Stimulated activated CD8-positive, alpha-beta memory T cell treated with anti-CD3 and anti-CD28 coated beads, Interleukin-4, amount 100 ng/mL, for 4 hours (primary cell): ENCODE results near the gene PTPRU.

Source experiments
- DNase-seq, 2 donors: peaks; one replicate each; pipeline ENCODE4 v3.0.0-alpha.2; 2020; ENCODE audit warnings: low read depth in 2 of 2, low spot score in 1 of 2

Gene PTPRU

DNA sequence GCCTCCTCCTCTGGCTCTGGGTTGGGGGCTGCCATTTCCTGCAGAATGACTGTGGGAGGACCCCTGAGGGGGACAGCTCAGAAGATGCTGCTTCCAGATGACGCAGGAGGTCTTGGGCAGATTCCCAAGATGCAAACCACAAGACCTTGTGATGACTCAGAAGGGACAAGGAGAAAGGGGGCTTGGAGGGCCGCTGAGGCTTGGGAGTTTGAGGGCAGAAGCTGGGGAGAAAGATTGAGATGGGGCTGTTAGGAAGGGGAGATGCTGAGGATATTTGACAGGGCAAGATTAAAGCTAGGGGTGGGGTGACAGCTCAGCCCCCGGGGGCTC lies 7.5 kb downstream of the PTPRU start:
- DNase-seq: no peak

DNA sequence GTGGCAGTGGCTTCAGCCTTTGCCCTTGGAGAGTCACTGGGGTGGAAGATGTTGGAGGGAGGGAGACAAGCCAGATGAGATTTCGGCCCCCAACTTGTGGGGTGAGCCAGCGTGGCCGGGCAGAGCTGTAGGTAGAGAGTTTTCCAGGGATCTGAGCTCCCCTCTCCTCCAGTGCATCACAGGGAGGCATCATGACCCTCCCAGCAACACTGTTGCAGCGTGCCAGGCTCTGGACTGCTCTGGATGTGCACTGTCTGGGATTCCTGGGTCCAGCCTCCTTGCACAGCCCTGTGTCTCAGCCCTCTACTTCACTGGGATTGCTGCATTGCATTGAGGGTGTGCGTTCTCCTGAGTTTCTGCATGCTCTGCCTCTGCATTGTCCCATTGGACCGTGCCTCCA lies 8.9 kb downstream of the PTPRU start:
- no peak for DNase-seq

DNA sequence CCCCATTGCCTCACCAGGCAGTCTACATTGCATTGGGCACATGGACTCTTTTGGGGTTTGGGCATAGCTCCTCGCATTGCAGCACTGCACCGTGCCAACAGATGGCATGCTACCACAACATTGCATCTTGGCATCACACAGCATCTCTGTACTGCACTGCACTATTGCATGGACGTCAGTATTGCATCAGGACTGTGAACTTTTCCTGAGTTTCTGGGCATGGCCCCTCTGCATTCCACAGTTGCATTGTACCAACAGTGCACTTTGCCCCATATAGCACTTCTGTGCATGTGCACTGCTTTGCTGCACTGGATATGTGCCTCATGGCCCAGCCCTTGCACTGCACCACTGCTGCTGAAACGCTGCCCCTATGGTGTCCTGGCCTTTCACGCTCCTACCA lies 9.6 kb downstream of the PTPRU start:
- no peak for DNase-seq

DNA sequence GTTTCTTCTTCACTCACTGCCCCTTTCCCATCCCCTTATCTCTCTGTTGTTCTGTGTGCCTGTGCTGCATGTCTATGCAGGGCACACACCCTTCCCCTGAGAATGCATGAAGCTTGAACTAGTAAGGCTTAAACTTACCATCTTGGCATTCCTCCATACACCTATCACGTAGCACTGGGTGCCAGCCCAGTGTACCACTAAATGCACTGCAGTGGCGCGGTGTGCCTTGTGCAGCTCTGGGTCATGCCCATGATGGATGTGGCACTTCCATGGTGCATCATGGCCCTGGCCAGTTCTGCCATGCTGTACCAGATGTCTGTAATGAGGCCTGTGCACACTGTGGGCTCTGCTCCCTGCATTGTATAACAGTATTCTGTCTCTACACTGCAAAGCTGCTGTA lies 10.7 kb downstream of the PTPRU start:
- no peak for DNase-seq

DNA sequence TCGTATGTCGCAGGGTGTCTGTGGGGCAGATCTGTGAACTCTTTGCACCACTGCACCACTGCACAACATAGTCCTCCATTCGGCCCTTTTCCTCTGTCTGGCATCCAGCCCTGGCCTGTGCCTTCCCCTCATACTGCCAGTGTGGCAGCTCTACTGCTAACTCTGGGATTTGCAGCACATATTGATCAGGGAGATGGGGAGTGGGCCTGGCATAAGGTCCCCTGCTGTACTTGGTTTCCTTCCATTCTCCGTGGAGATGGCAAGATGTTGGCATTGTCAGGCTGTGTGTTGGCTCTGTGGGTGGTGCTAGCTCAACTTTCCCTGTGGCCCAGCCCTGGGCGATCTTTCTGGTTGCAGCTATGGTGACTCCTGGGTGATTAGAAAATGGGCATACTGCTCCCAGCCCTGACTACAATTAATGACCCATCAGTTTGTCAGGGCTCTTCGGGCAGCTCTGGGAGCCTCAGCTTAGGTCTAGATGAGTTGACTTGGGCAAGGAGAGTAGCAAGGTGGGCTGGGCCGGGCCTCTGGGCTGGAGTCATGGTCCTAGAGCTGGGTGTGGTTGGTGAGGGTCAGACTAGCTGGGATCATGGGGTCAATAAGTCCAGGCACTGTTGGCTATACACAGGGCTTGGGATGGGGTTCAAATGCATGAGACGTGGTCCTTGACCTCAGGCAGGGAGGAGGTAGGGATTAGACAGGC lies 11.4 kb downstream of the PTPRU start:
- DNase-seq: no peak

DNA sequence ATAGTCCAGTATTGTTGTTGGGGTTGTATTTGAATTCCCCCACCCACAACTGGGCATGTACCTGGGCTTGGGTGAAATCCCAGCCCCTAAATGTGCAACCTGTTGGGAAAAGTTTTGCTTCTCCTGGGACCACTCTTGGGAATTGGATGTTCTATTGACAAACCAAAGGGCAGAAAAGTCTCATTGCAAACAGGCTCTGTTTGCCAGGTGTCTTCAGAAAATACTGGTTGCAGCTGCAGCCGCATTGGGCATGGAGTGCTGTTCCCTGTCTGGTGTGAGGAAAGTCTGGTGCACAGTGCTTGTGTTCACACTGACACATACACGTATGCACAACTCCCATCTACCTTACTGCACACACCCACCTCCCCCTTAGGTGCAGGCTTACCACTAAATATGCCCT lies 12.1 kb downstream of the PTPRU start:
- DNase-seq: no peak

DNA sequence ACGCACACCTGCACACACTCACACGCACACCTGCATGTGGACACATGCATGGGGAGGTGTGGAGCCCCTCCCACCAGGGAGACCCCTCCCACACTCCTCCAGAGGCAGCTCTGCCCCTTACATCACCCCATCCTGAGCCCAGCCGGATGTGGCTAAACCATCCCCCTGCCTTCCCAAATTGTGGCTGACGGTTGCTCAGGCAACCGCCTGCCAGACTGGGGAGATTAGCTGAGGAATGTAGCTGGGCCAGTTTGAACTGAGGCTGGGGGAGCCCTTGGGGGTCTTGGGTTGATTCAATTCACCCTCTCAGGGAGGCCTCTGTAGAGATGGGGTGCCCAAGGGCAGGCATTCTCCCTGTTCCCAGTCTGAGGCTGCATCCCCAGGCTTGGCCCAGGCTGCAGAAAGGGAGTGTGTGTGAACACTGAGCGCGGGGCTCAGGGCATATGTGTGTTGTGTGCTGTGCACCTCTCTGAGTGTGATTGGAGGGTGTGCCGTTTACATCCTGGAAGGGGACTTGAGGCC lies 12.9 kb downstream of the PTPRU start:
- DNase-seq: no peak

DNA sequence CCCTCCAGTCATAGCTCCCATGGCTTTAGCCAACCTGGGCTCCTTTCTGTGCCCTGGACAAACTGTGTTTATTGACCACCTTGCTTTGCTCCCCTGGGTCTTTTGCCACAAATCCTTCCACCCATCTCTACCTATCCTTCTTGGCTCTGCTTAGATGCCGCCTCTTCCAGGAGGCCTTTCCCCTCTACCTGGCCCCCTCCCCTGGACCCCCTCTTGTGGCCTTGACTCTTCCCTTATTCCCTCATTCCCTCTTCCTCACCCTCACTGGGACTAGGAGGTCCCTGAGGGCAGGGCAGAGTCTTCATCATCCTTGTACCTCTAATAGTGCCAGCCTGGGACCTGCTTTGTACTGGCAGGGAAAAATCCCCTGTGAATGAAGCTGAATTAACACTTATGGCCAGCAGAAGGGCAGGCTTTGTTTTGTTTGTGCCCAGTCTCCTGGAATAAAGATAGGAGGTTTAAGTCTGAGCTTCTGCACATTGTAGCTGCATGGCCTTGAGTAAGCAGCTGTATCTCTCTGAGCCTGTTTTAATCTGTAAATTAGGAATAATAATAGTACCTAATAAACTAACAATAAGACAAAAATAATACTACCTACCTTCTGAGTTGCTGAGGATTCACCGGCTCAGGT lies 13.7 kb downstream of the PTPRU start:
- DNase-seq: no peak

DNA sequence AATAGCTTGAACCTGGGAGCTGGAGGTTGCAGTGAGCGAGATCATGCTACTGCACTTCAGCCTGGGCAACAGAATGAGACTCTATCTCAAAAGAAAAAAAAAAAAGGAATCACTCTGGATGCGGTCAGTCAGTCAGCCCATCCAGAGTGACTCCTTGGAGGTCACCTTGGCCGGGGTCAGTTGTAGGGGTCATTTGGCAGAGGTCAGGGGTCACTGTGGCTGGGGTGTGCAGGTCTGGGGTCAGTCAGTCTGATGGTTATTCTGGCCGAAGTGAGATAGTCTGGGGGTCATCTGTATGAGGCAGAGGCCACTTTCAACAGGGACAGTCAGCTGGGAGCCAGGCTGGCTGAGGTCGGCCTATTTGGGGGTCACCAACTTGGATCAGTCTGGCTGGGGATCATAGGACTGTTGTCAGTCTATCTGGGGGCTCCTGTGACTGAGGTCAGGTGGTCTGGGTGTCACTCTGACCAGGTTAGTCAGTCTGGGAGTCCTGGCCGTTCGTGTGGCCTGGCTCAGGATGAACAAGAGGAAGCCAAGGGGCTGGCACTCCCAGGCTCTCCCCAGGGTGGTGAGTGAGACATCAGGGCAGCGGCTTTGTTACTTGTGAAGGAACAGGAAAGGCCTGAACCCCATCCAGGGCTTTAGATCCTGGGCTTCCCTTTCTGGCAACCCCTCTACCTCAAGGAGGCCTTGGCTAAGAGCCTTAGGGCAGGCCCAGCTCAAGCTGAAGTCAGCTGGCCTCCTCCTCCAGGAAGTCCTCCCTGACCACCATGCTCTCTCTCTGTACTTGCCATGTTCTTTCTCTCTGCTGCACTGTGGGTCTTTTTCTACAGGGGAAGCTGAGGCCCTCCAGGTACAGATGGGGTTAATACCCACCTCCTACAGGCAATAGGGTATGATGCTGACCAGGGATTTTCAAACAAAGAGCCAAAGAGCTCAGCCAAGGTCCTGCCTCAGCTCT lies 15.1 kb downstream of the PTPRU start:
- DNase-seq: no peak

DNA sequence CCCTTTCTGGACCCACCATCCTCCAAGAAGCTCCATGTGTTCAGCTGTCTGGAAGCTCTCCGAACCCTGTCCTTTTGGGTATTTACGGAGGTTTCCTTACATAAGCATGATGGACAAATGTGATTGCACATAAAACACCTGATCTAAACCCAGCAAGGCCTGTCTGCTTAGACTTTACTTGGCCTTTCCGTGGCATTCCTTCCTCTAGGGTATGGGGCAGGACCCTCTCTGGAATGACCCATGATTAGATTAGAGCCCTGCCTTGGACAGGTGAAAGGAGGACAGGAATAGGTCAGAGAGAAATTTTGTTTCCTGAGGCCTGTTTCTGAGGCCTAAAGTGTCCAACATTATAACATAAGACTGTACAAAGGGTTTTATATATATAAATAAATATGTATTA lies 16.9 kb downstream of the PTPRU start:
- DNase-seq: no peak

DNA sequence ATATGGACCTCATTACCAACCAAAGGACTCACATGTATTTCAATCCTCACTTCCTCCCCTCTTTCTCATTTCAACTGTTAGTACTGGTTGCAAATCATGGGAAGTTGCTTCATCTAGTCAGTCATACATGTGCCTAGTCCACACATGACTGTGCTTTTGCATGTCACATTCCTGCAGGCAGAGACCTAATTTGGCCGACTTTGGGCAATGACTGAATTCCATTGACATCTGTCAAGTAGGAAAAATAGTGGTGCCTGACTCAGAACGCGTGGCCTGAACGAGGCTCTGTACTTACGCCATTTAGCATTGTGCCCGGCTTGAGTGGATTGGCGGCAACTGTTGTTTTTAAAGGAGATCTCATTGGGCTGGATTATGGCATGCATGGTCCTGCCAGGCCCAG lies 18.0 kb downstream of the PTPRU start:
- DNase-seq: no peak

DNA sequence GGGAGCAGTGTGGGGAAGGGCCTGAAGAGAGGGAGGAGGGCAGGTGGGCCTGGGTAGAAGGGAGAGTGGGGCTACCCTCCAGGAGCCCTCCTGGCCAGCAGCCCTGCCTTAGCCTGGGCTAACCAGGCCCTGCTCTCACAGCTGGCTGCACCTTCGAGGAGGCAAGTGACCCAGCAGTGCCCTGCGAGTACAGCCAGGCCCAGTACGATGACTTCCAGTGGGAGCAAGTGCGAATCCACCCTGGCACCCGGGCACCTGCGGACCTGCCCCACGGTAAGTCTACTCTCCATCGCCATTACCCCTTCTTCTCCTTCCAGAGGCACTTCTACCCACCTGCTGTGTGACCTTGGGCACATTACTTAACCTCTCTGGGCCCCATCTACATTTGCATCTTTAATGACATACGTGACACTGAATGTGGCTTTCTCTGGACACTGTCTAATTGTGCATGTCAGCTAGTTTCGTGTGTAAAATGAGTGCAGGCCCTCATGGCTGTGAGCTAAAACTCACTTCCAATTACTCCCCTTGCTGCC lies 18.9 kb downstream of the PTPRU start:
- DNase-seq: no peak

DNA sequence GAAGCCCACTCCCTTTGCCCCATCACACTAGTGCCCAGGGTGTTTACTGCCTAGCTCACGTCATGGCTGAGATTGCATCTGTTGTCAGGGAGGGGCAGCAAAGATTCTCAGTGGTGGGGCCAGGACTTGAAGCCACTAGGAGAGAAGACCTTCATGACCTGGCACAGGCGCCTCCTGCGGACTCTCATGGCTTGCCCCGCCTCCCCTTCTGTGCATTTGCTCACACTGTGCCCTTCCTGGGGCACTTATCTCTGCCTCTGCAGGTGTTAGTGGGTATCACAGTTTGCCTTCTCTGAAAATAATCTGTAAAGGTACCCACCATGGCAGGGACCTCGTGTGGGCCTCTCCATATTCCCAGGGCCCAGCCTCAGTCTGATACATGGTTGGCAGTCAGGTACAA lies 20.1 kb downstream of the PTPRU start:
- no peak for DNase-seq

DNA sequence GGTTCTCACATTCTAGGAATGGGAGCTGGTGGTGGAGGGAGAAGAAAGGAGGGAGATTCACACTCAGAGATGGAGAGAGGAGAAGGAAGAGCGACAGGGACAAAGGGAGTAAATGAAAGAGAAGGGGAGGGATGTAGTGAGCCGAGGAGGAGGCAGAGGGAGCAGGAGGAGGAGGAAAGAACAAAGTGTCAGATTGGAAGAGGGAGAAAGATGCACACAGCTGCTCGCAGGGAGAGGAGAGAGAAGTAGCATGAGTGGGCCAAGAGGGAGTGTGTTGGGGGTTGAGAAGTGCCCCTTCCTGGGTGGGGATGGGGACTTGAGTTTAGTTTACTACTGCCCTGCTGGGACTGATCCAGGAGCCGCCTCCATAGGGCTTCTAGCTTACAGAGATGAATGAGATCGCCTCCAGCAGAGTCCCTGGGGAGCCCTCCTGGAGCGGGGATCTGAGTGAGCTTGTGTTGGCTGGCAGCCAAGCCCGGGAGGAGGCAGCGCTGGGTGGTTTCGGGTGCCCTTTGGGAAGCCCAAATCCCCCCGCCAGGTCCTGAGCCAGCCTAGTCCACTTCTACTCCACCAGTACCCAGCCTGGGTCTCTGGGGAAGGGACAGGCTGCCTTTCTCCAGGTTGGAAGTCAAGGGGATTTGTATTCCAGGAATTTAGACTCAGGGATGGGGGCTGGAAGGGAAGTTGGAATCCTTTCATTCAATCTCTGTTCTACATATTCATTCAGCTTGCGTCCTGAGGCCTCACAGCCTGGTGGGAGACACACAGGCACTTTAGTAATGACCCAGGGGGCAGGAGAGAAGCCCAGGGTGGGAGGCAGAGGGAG lies 20.9 kb downstream of the PTPRU start:
- DNase-seq: no peak

DNA sequence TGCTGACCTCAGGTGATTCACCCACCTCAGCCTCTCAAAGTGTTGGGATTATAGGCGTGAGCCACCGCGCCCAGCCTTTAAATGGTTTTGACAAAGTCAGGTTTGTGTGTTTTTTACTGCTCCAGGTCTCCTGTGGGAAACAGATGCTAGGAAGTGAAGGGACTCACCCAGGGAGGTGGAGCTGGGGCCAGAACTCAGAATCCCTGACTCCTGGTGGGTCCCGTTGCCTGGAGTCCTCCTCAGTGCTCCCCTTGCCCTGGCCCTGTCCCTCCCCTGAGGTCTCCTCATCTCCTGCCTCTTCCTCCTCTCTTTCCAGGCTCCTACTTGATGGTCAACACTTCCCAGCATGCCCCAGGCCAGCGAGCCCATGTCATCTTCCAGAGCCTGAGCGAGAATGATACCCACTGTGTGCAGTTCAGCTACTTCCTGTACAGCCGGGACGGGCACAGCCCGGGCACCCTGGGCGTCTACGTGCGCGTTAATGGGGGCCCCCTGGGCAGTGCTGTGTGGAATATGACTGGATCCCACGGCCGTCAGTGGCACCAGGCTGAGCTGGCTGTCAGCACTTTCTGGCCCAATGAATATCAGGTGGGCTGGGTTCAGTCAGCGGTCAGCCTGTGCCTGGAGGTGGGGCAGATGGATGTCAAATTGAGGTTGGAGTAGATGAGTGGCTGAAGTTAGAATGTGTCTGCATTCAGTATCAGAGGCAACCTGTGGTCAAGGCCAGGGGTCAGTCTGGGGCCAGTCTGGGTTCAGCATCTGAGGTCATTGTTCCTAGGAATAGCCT lies 22.1 kb downstream of the PTPRU start:
- no peak for DNase-seq

DNA sequence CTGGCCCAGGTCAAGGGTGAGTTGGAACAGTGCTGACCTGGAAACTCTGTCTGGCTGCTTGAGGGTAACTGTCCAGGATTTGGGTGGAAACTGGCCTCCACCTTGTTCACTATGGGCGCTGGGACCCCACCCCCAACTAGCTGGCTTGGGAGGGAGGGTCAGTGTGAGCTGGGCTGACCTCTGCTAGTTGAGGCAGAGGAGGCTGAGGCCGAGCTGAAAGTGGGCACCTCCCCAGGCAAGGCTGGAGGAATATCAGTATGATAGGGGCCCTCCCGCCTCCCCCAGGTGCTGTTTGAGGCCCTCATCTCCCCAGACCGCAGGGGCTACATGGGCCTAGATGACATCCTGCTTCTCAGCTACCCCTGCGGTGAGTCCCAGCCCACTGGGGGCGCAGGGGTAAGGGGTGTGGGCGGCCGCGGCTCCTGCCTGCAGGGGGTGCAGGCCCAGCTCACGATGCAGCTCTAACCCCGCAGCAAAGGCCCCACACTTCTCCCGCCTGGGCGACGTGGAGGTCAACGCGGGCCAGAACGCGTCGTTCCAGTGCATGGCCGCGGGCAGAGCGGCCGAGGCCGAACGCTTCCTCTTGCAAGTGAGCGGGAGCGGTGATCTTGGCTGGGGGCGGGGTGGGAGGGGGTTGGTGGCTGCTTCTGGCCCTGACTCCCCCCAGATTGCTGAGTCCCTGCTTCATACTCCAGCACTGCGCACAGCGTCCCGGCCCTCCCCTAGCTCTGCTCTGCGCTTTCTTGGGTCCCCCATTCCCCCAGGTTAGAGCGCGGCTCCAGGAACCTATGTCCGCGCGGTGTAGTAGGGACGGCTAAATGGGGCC lies 22.9 kb downstream of the PTPRU start:
- DNase-seq: no peak

DNA sequence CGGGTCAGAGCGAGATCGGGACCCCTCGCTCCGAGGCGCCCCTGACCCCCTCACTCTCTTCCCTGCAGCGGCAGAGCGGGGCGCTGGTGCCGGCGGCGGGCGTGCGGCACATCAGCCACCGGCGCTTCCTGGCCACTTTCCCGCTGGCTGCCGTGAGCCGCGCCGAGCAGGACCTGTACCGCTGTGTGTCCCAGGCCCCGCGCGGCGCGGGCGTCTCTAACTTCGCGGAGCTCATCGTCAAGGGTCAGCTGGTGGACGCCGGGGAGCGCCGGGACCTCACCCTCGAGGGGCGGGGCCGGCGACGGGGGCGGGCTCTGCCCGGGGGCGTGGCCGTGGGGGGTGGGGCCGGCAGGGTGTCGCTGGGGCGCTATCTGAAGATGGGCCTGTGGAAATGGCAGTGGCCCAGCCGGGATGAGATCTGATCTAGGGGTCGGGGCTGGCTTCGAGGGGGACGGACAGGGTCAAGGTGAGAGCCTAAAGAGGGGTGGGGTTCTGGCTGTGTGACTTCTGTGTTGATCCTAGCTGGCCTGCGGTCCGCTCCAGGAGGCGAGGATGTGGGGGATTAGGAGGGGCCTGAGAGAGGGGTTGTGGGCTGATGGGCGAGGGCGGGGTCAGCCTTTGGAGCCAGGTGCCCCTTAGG lies 23.6 kb downstream of the PTPRU start:
- DNase-seq: no peak

DNA sequence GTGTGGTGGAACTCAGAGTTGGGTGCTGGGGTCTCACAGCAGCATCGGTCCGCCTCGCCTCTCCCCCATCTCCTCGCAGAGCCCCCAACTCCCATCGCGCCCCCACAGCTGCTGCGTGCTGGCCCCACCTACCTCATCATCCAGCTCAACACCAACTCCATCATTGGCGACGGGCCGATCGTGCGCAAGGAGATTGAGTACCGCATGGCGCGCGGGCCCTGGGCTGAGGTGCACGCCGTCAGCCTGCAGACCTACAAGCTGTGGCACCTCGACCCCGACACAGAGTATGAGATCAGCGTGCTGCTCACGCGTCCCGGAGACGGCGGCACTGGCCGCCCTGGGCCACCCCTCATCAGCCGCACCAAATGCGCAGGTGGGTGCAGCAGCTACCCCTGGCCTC lies 24.2 kb downstream of the PTPRU start:
- no peak for DNase-seq
